ENCODE results near the gene AGPAT1.

The AGPAT1 gene

DNA sequence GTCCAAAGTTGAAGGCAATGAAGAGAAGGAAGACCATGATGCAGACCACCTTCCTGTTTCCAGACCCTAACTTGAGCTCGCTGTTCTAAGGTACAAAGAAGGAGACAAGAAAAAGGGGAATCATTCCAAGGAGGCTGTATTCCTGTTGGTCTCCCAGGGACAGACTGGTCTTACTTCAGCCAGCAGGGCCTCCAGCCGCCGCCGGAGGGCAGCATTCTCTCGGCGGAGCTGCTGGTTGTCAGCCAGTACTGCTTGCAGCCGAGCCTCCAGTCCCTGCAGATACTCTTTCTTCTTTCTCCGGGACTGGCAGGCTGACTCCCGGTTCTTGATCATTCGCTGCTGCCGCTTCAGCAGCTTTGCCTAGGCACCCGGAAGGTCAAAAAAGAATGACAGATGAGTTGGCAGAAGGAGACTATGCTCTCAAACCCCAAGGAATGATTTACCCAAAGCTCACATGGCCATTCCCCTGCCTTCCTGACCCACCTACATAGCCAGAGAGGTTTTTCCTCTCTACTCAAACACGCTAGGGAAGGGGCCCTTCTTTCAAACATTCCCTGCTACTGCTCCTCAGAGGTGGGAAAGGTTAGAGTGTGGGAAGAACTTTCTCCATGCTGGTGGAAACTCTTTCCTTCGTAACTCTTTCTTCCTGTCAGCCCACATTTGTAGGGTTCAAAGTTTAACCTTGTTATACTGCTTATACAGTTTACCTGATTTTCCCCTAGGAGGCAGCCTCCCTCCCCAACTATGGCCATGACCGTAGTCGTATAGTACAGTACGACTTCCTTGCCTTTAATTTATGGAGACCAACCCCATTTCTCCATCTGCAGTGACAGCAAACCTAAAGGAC lies 56.9 kb downstream of the AGPAT1 start:
- TF ChIP-seq, protein P1, sequence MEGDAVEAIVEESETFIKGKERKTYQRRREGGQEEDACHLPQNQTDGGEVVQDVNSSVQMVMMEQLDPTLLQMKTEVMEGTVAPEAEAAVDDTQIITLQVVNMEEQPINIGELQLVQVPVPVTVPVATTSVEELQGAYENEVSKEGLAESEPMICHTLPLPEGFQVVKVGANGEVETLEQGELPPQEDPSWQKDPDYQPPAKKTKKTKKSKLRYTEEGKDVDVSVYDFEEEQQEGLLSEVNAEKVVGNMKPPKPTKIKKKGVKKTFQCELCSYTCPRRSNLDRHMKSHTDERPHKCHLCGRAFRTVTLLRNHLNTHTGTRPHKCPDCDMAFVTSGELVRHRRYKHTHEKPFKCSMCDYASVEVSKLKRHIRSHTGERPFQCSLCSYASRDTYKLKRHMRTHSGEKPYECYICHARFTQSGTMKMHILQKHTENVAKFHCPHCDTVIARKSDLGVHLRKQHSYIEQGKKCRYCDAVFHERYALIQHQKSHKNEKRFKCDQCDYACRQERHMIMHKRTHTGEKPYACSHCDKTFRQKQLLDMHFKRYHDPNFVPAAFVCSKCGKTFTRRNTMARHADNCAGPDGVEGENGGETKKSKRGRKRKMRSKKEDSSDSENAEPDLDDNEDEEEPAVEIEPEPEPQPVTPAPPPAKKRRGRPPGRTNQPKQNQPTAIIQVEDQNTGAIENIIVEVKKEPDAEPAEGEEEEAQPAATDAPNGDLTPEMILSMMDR (conservative IDR thresholded peaks at IDR 0.05; ENCODE audit: low read length) = peak; percentile 94
- no peak overlapping the region for H3K4me3 ChIP-seq (ENCODE audit: low read length)
- peak; percentile 87 for DNase-seq (ENCODE audit: low read depth)
